HG03378 (cell line): ENCODE data around the gene MBD3.

Experiments
- ATAC-seq: cut with Tn5 transposase; IDR thresholded peaks from one replicate; pipeline ENCODE4 v1.9.1; 2021; ENCODE audit warnings: mild to moderate bottlenecking, moderate library complexity; ENCODE audit not compliant: unreplicated experiment

Gene MBD3

DNA sequence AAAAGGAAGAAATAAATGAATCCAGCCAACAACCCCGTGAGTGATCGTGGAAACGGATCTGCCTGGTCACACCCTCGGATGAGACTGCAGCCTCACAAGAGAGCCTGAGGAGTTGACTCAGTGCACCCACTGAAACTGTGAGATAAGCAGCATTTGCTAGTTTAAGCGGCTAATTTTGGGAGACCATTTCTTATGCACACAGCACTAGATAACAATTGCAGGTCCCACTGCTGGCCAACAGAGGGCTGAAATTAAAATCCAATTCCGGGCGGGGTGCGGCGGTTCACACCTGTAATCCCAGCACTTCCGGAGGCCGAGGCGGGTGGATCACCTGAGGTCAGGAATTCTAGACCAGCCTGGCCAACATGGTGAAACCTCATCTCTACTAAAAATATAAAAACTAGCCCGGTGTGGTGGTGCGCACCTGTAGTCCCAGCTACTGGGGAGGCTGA is 9.0 kb upstream of the MBD3 start:
- ATAC-seq, result no peak

GRCh38 chr19:1599460-1599846 is 6.8 kb upstream of the MBD3 start:
- no peak for ATAC-seq

DNA sequence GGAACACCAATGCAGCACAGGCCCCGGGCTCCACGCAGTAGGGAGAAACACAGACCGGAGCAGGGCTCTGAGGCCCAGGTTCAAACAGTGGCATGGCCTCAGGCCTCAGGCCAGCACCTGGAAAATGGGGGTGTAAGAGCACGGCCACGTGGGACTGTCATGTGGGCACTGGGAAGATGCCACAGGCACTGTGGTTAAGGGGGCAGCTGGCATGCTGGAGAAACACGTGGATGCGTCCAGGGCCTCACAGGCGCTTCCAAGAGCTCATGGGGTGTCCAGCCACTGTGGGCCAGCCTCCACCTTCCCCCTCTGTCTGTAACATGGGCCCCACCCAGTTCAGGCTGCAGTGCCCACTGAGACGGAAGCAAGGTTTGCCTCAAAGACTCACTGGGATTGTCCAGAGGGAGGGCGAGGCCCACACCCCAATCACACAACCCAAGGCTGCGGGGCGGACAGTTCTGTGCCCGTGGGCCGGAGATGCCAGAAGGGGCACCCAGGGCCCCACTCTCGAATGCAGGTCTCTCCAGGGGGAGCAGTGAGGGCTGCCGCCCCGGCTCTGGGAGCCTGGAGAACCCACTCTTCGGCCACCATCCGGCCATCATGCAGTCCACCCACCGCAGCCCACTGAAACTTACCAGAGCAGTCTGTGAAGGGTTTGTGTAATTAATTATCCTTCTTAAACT is 6.3 kb upstream of the MBD3 start:
- ATAC-seq, result no peak

GRCh38 chr19:1593501-1593772 is 772 bp upstream of the MBD3 start:
- no peak for ATAC-seq

DNA sequence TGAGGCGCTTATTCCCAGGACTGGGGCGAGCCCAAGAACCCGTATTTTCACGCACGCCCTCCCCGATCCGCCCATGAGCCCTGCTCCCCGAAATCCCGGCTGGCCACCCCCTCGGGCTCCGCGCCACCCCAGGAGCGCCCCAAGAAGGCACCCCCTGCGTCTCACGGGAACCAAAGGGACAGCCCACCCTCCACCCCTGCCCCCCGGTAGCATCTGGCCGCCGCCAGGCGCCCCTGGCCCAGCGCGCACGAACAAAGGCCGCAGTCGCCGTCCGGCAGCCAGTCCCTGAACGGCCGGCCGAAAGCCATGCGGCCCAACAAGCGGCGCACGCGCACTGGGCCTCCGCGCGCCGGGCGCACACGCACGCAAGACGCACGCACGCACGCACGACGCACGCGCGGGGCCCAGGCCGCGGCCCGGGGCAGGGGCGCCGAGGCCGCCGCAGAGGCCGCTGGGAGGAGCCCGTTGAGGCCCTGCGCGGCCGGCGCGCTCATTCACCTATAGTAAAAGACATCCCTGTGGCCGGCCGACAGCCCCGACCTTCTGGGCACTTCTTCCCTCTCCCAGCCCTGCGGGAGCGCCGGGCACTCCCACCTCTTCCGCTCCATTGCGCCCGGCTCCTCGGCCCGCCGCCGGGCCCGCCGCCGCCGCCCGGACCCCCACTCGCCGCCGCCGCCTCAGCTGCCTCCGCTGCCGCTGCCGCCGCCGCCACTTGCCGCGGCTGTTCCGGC is 476 bp downstream of the MBD3 start:
- peak; percentile 44 for ATAC-seq

- ATAC-seq, result no peak
Measured at GRCh38 chr19:1591421-1592023, 1.1 kb downstream of the MBD3 start.

DNA sequence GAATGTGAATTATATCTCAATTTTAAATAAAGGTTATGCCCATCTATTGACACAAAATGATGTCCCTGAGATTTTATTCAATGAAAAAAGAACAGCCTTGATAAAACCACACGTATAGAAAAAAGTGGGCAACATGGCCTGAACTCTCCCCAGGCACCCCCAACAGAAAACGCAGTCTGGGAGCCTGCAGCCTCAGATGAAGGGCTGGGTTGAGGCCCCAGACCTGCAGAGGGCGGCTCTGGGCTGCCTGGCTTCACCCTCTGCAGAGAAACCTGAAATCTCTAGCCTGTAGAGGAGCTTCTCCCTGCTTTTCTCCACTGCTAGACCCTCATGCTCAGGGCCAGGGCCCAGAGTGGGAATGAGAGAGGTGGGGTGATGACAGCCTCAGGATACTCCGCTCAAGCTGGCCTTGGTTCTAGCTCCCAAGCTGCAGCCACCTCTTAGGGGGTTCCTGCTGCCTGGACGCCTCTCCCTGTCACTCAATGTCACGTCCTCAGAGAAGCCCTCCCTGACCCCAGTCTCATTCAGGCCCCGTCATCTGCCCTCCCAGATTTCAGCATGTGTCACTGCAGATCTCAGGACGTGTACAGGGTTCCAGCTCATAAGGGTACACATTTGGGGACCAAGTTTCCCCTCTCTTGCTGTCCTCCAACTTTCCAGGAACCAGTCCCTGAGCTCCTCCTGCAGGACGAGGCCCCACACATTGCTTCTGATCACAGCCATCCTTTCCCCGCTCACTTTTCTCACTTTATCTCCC is 1.8 kb downstream of the MBD3 start:
- no peak for ATAC-seq

DNA sequence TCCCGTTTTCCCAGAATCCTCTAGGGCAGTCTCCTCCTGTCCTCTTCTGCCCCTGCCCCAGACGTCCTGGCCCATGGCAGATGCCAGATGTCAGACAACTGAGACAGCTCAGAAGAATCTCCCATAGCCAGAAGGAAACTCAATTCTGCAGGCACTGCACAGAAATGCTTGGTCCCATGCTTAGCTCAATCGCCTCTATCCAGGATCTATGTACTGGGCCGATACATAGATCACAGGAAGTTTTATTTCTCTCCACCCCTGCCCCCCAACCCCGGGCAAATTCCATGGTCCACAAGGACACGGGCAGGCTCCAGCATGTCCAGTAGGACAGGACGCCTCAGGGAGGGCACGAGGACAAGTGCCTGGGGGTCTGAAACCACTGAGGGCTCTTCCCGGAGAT is 4.8 kb downstream of the MBD3 start:
- ATAC-seq, result no peak

DNA sequence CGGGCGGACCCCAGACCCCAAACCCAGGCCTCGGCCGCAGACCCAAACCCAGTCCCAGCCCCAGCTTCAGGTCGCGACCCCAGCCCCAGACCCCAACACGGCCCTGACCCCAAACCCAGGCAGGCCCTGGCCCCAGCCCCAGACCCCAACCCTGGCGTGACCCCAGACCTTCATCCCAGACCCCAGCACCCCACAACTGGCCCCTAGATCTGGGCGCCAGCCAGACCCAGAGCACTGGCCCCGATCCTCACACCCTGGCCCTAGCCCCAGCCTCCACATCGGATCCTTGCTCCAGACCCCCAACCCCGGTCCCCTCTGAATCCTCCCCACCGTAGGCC is 7.5 kb downstream of the MBD3 start:
- ATAC-seq, result no peak

DNA sequence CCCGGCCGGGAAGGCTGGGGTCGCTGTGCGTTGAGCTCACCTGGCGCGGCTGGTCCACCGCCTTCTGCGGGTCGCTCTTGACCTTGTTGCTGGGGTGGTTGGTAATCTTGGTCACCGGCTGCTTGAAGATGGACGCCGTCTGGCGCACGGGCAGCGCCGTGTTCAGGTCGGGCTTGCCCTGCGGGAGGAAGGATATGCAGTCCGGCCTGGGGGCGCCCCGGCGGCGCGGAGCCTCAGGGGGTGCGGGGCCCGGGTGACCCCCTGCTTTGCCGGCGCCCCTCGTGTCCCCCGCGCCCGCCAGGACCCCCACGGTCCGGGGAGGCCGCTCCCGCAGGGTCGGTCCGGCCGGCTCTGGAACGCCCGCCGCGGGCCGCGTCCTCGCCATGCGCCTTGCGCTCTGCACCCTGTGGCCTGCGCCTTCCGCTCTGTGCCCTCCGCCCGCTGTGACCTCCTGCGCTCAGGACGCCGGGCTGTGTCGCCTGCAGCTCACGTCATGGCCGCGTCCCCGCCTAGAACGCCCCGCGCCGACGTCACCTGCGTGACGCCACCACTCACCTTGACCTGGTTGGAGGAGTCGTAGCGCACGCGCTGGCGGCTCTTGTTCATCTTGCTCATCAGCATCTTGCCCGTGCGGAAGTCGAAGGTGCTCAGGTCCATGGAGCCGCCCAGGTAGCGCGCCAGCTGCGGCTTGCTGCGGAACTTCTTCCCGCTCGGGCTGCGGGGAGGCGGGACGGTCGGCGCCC is 8.0 kb downstream of the MBD3 start:
- no peak for ATAC-seq

GRCh38 chr19:1582201-1582600 is 10.5 kb downstream of the MBD3 start:
- no peak for ATAC-seq

GRCh38 chr19:1580957-1581356 is 11.7 kb downstream of the MBD3 start:
- ATAC-seq, result no peak

DNA sequence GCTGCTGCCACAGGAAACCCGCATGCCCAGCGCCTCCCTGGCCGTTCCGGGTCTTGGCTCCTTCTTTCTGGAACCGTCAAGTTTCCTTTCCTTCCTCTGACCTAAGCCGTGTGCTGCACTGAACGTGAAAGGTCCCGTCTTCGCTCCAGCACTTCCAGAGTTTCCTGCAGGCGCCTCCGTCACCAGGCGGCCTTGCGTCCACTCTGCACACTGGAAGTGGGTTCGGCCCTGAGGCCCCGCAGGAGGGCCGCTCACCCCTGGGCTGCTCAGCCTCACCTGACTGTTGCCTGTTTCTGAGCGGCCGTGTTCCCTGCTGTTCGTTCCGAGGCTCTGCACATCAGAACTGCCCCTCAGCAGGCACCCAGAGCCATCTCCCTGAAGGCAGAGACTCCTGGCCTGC is 12.3 kb downstream of the MBD3 start:
- no peak for ATAC-seq

DNA sequence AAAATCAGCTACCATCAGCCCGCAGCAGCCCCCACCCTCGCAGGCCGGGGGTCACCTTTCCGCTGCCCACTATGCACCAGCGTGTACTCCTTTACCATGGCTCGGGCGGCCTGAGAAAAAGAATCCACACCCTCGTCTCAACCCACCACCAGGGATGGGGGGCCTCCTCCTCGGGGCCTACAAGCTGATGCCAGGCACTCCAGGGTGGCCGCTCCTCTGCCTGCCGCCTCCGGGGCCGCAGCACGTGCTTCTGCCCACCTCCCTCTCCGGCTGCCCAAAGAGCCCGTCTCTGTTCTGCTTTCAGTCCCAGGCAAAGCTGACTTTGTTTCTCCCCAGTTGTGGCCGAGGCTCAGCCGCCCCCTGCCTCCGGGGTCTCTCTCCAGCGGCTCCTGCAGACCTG is 13.4 kb downstream of the MBD3 start:
- no peak for ATAC-seq

DNA sequence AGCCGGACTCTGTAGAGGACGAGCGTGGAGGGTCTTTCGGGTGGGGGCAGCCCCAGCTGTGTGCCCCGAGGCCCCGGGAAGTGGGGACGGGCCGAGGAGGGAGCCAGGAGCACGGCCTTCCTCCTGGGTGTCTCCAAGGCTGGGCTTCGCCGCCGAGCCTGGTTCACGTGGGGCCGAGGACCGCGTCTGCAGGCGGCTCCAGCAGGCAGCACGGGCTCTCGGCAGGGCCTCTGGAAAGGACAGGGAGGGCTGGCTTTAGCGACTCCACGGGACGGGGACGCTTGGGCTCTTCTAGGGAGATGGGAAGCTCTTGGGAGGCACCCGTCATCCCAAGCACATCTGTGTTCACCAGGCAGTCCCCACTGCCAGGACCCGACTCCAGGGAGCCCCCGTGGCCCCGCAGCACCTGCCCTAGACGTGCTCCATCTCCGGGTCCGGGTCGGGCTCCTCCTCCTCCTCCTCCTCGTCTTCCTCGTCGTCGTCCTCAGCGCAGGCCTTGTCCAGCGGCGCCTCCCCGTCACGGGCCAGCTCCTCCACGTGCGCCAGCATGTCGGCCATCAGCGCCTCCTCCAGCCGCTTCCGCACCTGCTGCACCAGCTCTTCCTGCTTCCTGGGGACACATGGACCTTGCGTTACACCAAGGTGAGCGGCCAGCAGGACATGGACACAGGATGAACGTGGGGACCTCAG is 14.6 kb downstream of the MBD3 start:
- ATAC-seq, result no peak

- no peak for ATAC-seq
Measured at GRCh38 chr19:1577090-1577928, 15.4 kb downstream of the MBD3 start.

DNA sequence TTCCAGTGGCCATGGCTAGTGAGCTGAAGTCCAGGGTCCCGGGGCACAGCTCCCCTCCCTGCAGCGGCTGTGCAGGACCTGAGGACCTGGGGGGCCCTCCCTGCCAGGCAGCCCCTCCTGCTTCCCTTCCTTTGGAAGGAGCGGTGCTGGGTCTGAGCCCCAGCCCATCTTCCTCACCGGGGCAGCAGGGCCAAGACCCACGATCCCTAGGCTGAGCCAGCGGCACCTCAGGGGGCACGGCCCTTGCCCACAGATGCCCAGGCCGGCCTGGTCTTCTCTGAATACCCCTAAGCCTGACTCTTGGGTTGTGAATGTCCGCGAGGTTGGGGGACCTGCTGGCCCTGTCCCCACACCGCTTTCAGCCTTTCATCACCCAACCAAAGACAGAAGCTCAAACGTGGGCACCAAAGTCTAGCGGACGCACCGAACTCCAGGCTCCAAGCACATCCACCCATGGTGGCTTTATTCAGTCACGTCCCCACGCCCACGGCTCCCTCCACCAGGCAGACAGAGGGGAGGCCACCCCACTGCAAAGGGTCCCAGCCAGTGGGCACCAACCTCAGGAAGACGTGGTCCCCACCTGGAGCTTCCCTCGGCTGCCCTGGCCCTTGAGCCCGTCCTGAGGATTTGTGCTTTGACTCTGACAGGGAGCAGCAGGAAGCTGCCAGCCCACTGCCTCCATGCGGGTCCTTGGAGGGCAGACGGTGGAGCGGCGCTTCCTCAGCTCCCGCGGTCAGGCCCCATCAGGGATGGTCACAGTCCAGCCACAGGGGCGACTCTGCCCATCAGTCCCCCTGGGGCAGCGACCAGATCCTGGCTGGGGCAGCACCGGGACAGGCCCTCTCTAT is 16.2 kb downstream of the MBD3 start:
- ATAC-seq, result no peak

DNA sequence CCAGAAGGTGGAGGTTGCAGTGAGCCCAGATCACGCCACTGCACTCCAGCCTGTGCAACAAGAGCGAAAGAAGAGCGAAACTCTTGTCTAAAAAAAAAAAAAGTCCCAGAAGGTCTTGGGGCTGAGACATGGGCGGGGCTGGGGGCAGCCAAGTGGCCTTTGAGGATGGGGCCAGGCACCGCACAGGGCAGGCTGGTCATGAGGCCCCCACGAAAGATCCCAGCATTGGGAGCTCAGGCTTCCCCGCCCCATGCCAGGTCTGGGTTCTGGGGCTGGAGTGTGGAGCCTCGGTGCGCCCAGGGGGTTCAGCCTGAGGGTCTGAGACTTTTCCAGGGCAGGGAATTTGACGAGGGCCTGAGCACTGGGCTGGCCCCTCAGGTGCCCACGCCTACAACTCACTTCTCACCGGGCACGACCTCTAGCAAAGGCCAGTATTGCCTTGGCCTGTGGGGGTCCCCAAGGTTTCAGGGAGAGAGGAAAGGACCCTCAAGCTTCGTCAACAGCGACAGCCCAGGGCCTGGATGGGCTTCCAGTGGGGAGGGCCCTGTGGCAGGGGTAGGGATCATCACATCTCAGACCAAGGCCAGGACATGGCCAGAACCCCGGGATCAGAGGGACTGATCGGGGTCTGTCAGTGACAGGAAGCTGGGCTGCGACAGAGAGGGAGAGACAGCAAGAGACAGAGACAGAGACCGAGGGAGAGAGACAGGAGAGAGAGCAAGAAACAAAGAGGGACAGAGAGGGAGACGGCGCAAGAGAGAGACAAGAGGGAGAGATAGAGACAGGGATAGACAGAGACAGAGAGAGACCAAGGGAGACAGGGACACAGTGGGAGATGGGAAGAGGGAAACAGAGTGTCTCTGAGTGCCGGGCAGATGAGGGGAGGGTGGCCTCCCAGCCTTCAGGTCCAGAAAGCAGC is 17.1 kb downstream of the MBD3 start:
- no peak for ATAC-seq
